ENCODE data around the gene ACTA1. TPM values are rescaled to one million over a fixed set of nuclear protein-coding genes. Genes with fewer than 3 reads are reported as not detected.

Gene ACTA1
- total and polyA plus RNA-seq, 2 of the 8 experiments (the other 6 are each of a cell fraction or from before 2014, with no cell fraction given), result 23.5 to 58.2 TPM

DNA sequence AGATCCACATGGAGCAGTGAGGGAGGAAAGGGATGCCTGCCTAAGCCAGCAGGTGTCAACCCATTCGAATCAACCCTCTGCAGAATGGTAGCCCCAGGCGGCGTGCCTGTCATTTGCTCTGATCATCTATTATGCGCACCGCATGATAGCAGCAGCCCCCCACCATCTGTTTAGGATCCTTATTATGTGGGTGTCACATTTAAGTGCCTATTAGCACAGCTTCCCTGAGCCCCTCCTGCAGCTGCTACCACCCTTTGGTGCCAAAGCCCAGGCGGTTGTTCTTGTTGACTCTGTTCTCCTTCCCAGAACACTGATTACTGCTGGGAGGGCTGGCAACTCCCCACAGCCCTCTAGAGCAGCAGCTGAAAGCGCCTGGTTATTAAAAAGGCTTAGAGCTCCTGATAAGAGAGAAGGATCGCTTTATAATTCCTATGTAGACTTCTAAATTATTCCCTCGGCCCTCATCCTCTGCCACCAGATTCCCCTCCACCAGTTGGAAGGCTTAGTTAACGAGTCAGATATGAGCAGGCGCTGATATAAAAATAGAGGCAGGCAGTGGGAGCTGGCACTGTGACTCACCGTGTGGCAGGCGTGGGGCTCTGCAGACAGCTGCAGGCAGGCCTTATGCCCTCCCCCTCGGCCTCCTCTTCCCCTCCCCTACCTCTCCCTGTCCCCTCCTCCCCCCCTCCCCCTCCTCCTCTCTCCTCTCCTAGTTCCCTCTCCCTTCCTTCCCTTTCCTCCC lies 23.0 kb downstream of the ACTA1 start:
- FAIRE-seq (no peak), DNase-seq (ENCODE audit: low read depth in 1 of 2, low spot score in 2 of 2) (no peak)
- no peak overlapping the region for H3K14ac ChIP-seq (ENCODE audit: insufficient read length)
- no peak overlapping the region for H2BK20ac ChIP-seq (ENCODE audit: low read length)
- no peak overlapping the region for H3K27ac ChIP-seq (ENCODE audit: low read depth, low read length)
- H4K91ac ChIP-seq (replicated peaks; ENCODE audit: insufficient read length, low read length), result no peak overlapping the region
- H3K27me3 ChIP-seq (replicated peaks in 1 of 4; ENCODE audit: control insufficient read depth in 3 of 4, extremely low read depth in 1 of 4, insufficient read depth in 3 of 4, low read length in 3 of 4), result peaks cover 13 to 42% (median 39%) of the 10 kb centered on the region in 4 experiments
- no peak overlapping the region for H3K23ac ChIP-seq (ENCODE audit: insufficient read length)
- H2BK15ac ChIP-seq (ENCODE audit: low read length), result peak overlapping the region; percentile 46; the same call in 1 of the 2 replicates
- H3K18ac ChIP-seq (ENCODE audit: extremely low read depth, low read length), result no peak overlapping the region
- no peak overlapping the region for H3K56ac ChIP-seq (replicated peaks; ENCODE audit: insufficient read length, low read depth, low read length)
- H4K8ac ChIP-seq (ENCODE audit: extremely low read depth, insufficient read depth, low read length), result no peak overlapping the region
- H4K5ac ChIP-seq (ENCODE audit: insufficient read length, low read depth, low read length), result no peak overlapping the region
- no peak overlapping the region for H3K9ac ChIP-seq (replicated peaks in 1 of 4; ENCODE audit: extremely low read depth in 1 of 4, low read depth in 3 of 4, low read length in 3 of 4)
- H3K4me3 ChIP-seq (ENCODE audit: extremely low read depth in 1 of 4, insufficient read depth in 2 of 4, low read depth in 3 of 4, low read length in 4 of 4), result peak overlapping the region in 2 of 4 experiments; percentile 10 to 18; a peak in 1 of 8 replicates
- no peaks in the 10 kb centered on the region for H3K9me3 ChIP-seq (ENCODE audit: insufficient read depth in 2 of 2, low read depth in 1 of 2, low read length in 1 of 2)
- no peaks in the 10 kb centered on the region for H3K79me2 ChIP-seq (ENCODE audit: control insufficient read depth in 1 of 2, insufficient read depth in 2 of 2, low read length in 2 of 2)
- no peak overlapping the region for H2AFZ ChIP-seq (ENCODE audit: low read length)
- POLR2A ChIA-PET (ENCODE audit: partially characterized antibody), result interaction anchor here (0.9 to 6.9 kb wide), 6 partner anchors 9 to 97 kb away, joined by 3 to 48 read pairs (median 4); partner anchors contain the start of genes ACTA1, CCSAP and NUP133
- H3K79me1 ChIP-seq (ENCODE audit: low read depth, low read length), result no peaks in the 10 kb centered on the region
- H2BK5ac ChIP-seq (ENCODE audit: low read depth, low read length), result 0 out of 2 replicates have a peak overlapping the region, but pooled peaks have one; percentile 10
- 41% methylated on average over 11 of the region's 14 CpGs; no CpG with 5 or more reads in 1 of the 2 experiments for WGBS, 2 experiments (ENCODE audit: extremely low coverage in 1 of 2, insufficient coverage in 1 of 2, insufficient read length in 1 of 2, insufficient replicate concordance in 2 of 2, low coverage in 1 of 2, low lambda C conversion rate in 2 of 2, missing lambda C conversion rate in 1 of 2)
- H3K4ac ChIP-seq (replicated peaks; ENCODE audit: insufficient read length, low read depth, low read length), result no peak overlapping the region
- H2AK5ac ChIP-seq (ENCODE audit: low read depth, low read length), result no peak overlapping the region; the same call in 1 of the 2 replicates
- H3K23me2 ChIP-seq (ENCODE audit: low read depth, low read length), result peaks cover 11% of the 10 kb centered on the region; the same call in 1 of the 2 replicates
- H2BK12ac ChIP-seq (ENCODE audit: low read depth, low read length), result peak overlapping the region; percentile 55; the same call in 1 of the 2 replicates
- peaks cover 19 to 42% (median 29%) of the 10 kb centered on the region in 4 experiments for H3K4me1 ChIP-seq (replicated peaks in 1 of 4; ENCODE audit: control insufficient read depth in 3 of 4, insufficient read depth in 4 of 4, low read length in 3 of 4)
- no peaks in the 10 kb centered on the region for H4K20me1 ChIP-seq (replicated peaks in 1 of 2; ENCODE audit: control insufficient read depth in 1 of 2, insufficient read depth in 2 of 2, low read length in 2 of 2)
- no peak overlapping the region for H2BK120ac ChIP-seq (replicated peaks; ENCODE audit: low read depth, low read length)
- peak overlapping the region; percentile 21 to 36; a peak in 3 of 4 replicates for H3K4me2 ChIP-seq (ENCODE audit: insufficient read depth in 1 of 2, low read depth in 2 of 2, low read length in 2 of 2)
- H3K36me3 ChIP-seq (ENCODE audit: control insufficient read depth in 2 of 4, insufficient read depth in 4 of 4, low read length in 3 of 4), result no peaks in the 10 kb centered on the region
- CTCF ChIA-PET (ENCODE audit: partially characterized antibody), result interaction anchor here (1.0 to 5.1 kb wide), 14 partner anchors 8 to 152 kb away, joined by 3 to 47 read pairs (median 4); no protein-coding TSS in a partner anchor
- TF ChIP-seq CHD1 (IDR thresholded peaks at IDR 0.05; ENCODE audit: low read depth, low read length) (no peak), SIN3A (conservative IDR thresholded peaks at IDR 0.05 in 1 of 2, IDR thresholded peaks at IDR 0.05 in 1 of 2; ENCODE audit: low read depth in 1 of 2, low read length in 2 of 2) (peak in 1 of 2 experiments; percentile 43; a peak in 1 of 4 replicates), SP1 (IDR thresholded peaks at IDR 0.05; ENCODE audit: low read depth, low read length) (no peak), GTF2F1 (IDR thresholded peaks at IDR 0.05; ENCODE audit: borderline replicate concordance, low read depth, low read length) (no peak), TBP (IDR thresholded peaks at IDR 0.05; ENCODE audit: low read depth, low read length) (0 out of 2 replicates have a peak, but pooled peaks have one; percentile 31), POU5F1 (IDR thresholded peaks at IDR 0.05; ENCODE audit: low read depth, low read length) (no peak), CBX8 (IDR thresholded peaks at IDR 0.05; ENCODE audit: borderline replicate concordance, low read depth, low read length) (no peak), HDAC2 (IDR thresholded peaks at IDR 0.05; ENCODE audit: borderline replicate concordance in 1 of 2, low read depth in 2 of 2, low read length in 2 of 2) (no peak; a peak in 1 of 4 replicates)

All from H1 (cell line).